Stimulated activated CD4-positive, alpha-beta T cell treated with anti-CD3 and anti-CD28 coated beads, TNF-alpha, amount 100 ng/mL, for 48 hours (primary cell): Measurements from ENCODE around the gene ASTN2.
"Not testable (repeated sequence)": the region's sequence is repeated elsewhere in the genome, so short reads cannot be mapped to it uniquely, and the experiment has no call there.

Experiments
- DNase-seq, 3 donors: peaks; one replicate each; pipeline ENCODE4 v3.0.0-alpha.2; 2020; ENCODE audit warnings: low read depth in 3 of 3

ASTN2 gene

GRCh38 chr9:117076571-117077290 is 338.1 kb downstream of the ASTN2 start:
- no peak for DNase-seq

GRCh38 chr9:117075636-117076035 is 339.2 kb downstream of the ASTN2 start:
- DNase-seq = no peak

GRCh38 chr9:117074784-117075520 is 339.9 kb downstream of the ASTN2 start:
- DNase-seq = no peak

GRCh38 chr9:117074342-117074662 is 340.6 kb downstream of the ASTN2 start:
- DNase-seq = no peak

GRCh38 chr9:117073539-117074341 is 341.1 kb downstream of the ASTN2 start:
- DNase-seq = no peak

GRCh38 chr9:117073071-117073470 is 341.8 kb downstream of the ASTN2 start:
- no peak for DNase-seq

- no peak for DNase-seq
Observed at GRCh38 chr9:117072216-117072615, 342.6 kb downstream of the ASTN2 start.

- not testable (repeated sequence) for DNase-seq
Observed at GRCh38 chr9:117071673-117072207, 343.1 kb downstream of the ASTN2 start.

GRCh38 chr9:117063721-117064471 is 351.0 kb downstream of the ASTN2 start:
- DNase-seq = no peak

GRCh38 chr9:117060963-117061362 is 353.9 kb downstream of the ASTN2 start:
- DNase-seq = no peak

- DNase-seq = no peak
Observed at GRCh38 chr9:117050007-117050406, 364.9 kb downstream of the ASTN2 start.

- DNase-seq = no peak
Observed at GRCh38 chr9:117046666-117047327, 368.1 kb downstream of the ASTN2 start.

- DNase-seq = no peak
Observed at GRCh38 chr9:117044241-117044640, 370.6 kb downstream of the ASTN2 start.

- DNase-seq = no peak
Observed at GRCh38 chr9:117043159-117043558, 371.7 kb downstream of the ASTN2 start.

- DNase-seq = no peak
Observed at GRCh38 chr9:117035546-117035945, 379.3 kb downstream of the ASTN2 start.

- no peak for DNase-seq
Observed at GRCh38 chr9:117034866-117035265, 380.0 kb downstream of the ASTN2 start.

- DNase-seq = no peak
Observed at GRCh38 chr9:117030254-117030768, 384.5 kb downstream of the ASTN2 start.

GRCh38 chr9:117029341-117029740 is 385.5 kb downstream of the ASTN2 start:
- DNase-seq = no peak

- no peak for DNase-seq
Observed at GRCh38 chr9:117028103-117028858, 386.6 kb downstream of the ASTN2 start.

GRCh38 chr9:117021906-117022305 is 393.0 kb downstream of the ASTN2 start:
- no peak for DNase-seq
